ENCODE results near the gene SLAMF7. TPM values are rescaled to one million over a fixed set of nuclear protein-coding genes. Genes with fewer than 3 reads are reported as not detected.
"Not testable (repeated sequence)": the region's sequence is repeated elsewhere in the genome, so short reads cannot be mapped to it uniquely, and the experiment has no call there.

The SLAMF7 gene, protein sequence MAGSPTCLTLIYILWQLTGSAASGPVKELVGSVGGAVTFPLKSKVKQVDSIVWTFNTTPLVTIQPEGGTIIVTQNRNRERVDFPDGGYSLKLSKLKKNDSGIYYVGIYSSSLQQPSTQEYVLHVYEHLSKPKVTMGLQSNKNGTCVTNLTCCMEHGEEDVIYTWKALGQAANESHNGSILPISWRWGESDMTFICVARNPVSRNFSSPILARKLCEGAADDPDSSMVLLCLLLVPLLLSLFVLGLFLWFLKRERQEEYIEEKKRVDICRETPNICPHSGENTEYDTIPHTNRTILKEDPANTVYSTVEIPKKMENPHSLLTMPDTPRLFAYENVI
- total RNA-seq = 0.16 TPM
- long read RNA-seq = 0 reads

DNA sequence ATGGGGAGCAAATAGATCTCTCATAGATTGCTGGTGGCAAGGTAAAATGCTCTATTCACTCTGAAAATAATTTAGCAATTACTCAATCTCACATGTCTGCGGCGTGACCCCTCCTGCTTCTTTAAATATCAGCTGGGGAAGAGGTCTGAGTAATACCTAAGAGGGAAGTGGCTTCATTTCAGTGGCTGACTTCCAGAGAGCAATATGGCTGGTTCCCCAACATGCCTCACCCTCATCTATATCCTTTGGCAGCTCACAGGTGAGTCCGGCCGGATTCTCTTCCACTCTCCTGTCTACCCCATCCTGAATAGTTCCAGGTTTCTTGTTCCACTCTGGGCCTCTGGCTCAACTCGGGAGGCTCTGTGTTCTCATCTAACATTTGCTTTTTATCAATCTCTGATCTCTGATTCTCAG is at the start of gene SLAMF7:
Gene SLAMF7 (plus strand): TSS at position 150 of the 414 bp plus-strand sequence. CDS start 55 bp downstream, at position 205.
- ATAC-seq (ENCODE audit: poor library complexity) = no peak
- intact Hi-C loops (cut with DNase I) = no loop called here
- DNase-seq = peak; percentile 42

DNA sequence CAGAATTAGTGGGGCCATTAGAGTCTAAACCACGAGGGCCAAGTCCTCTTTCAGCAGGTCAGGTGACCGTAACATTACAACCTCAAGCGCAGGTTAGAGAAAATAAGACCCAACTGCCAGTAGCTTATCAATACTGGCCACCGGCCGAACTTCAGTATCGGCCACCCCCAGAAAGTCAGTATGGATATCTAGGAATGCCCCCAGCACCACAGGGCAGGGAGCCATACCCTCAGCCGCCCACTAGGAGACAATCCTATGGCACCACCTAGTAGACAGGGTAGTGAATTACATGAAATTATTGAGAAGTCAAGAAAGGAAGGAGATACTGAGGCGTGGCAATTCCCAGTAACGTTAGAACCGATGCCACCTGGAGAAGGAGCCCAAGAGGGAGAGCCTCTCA is 46.7 kb upstream of the SLAMF7 start:
- intact Hi-C loops (cut with DNase I); ATAC-seq (ENCODE audit: poor library complexity): not testable (repeated sequence)

DNA sequence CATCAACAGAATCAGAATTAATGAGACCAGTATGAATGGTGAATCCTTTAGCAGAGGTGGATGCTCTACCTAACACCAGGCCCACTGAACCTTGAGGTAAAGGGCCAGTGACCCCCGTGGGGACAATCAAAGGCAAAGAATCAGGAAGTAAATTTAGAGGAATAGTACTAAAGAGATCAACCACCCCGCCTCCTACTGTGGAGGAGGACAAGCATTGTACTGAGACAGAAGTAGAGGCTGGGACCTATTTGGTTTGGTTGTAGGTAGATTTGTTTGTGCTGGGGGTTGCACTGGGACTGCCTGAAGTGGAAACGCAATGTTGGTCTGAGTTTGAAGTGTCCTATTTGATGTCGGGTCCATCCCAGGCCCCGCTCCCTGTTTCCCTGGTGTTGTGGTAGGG is 36.9 kb upstream of the SLAMF7 start:
- DNase-seq (no peak), ATAC-seq (ENCODE audit: poor library complexity) (no peak)
- intact Hi-C loops (cut with DNase I) = no loop called here

More for the DNA sequence above, 46.7 kb upstream of the SLAMF7 start:
- DNase-seq = not testable (repeated sequence)

DNA sequence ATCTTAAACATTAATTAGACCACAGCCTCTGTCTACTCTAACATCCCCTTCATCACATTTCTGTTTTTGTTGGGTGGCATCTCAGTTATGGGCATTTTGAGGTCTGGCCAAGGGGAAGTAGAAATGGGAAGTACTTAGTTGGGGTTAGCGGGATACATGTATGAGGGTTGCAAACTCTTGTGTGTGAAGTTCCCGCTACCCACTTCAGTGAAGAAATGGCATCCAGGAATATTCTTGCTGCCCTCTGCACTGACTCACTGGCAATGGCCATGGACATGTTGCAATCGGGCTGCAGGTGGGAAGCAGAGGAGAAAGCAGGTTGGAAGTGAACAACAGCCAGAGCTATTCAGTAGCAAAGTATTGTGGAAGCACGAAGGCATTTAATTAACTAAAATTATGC is 34.8 kb upstream of the SLAMF7 start:
- DNase-seq (peak; percentile 47), ATAC-seq (ENCODE audit: poor library complexity) (peak; percentile 82)
- intact Hi-C loops (cut with DNase I) = no loop called here

DNA sequence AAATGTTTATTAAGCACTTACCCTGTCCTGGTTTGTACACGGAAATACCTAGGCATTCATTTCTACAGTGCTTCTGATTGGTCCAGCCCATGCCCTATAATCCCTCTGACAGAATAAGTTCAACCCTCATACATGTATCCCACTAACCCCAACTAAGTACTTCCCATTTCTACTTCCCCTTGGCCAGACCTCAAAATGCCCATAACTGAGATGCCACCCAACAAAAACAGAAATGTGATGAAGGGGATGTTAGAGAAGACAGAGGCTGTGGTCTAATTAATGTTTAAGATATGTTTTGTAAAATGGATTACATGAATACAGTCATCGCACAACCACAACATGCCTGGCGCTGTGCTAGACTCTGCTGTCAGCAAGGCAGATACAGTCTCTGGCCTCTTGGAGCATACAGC is 33.8 kb upstream of the SLAMF7 start:
- intact Hi-C loops (cut with DNase I); DNase-seq: not testable (repeated sequence)
- ATAC-seq (ENCODE audit: poor library complexity) = peak; percentile 85

DNA sequence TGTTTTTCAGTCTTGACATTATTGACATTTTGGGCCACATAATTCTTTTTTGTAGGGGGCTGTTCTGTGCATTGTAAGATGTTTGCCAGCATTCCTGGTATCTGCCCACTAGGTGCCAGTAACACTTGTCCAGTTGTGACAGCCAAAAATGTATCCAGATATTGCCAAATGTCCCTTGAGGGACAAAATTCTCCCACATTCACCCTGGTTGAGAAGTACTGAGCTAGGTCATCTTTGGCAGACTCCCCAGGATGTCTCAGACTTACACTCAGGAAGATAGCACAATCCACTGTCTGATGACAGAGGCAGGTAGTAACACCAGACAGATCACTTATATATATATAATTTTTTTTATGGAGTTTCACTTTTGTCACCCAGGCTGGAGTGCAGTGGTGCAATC is 33.3 kb upstream of the SLAMF7 start:
- no peak for ATAC-seq (ENCODE audit: poor library complexity)
- intact Hi-C loops (cut with DNase I) = no loop called here
- DNase-seq = no peak

DNA sequence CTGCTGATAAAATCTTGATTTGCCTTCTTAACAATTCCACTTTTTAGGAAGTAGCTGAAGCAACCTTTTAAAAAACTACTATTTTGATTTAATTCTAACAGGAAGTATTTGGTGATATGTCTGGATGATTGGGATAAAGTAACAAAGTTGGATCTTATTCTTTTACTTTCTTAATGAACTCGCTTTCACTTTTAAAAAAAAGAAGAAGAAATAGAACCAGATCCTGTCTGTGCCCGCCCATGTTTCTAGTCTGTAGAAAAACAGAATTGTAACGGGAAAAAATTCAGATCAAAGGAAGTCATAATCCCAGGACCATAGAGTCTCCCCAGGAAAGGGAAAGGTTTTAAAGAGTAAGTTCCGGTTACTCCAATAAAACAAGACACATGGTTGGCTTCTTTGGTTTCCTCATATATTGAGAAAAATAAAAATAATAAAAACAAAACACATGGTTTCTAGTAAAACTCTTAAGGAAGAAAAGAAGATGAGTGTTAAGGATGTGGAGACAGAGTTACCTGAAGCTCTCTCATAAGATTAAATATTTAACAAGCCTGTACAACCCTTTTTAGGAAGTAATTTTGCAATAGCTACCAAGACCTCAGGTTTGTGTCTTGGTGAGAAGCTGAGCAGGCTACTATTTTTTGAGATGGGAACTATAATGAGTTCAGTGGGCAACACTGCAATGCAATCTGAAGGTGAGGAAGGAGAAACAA is 32.4 kb upstream of the SLAMF7 start:
- ATAC-seq (ENCODE audit: poor library complexity) (no peak), DNase-seq (no peak)
- intact Hi-C loops (cut with DNase I) = no loop called here

DNA sequence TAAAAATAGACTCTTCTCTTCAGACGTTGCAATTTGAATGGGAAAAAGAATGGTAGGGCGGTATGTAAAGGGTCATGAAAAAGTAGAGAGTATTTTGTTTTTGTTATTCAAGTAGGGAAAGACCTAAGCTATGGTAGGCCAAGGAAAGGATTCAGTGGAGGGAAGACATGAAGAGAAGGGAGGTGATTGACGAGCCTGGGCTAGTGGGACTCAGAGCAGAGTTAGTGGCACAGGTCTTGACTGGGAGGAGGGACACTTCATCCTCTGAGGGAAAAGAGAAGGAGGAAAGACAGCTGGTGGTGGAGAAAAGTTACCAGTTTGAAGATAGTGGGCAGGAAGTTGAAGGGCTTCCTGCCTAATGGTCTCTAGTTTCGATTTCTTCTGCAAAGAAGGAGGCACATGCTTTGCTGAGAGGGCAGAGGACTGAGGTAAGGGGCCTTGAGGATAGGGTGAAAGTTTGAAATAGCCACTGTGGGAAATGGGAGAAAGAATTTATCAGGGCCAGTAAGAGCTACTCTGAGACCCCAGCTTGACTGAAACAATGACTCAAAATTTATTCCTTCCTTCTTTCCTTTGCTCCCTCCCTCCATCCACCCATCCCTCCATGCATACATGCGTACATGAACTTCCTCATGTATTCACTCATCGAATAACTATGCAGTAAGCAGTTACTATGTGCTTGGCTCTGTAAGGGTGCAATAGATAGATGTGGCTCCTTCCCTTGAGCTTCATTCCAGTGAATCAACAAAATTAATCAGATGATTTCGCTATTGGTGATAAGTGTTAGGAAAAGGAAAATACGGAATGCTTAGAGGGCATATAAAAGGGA is 31.6 kb upstream of the SLAMF7 start:
- intact Hi-C loops (cut with DNase I) = no loop called here
- DNase-seq (no peak), ATAC-seq (ENCODE audit: poor library complexity) (no peak)

DNA sequence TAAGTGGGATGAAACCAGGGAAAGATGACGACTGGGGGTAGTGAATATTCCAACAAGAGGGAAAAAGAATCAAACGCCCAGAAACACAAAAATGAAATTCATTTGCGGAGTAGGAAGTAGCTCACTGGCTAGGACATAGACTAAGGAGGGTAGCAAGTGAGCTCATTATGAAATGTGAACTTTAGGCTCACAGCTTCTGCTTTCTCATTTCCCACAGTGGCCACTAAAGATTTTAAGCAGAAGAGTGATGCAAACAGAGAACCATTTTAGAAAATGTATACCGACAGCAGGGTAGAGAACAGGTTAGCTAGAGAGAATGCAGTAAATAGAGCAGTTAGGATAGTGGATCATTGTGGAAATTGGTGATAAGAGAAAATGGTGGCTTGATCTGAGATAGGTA is 30.9 kb upstream of the SLAMF7 start:
- peak; percentile 51 for ATAC-seq (ENCODE audit: poor library complexity)

DNA sequence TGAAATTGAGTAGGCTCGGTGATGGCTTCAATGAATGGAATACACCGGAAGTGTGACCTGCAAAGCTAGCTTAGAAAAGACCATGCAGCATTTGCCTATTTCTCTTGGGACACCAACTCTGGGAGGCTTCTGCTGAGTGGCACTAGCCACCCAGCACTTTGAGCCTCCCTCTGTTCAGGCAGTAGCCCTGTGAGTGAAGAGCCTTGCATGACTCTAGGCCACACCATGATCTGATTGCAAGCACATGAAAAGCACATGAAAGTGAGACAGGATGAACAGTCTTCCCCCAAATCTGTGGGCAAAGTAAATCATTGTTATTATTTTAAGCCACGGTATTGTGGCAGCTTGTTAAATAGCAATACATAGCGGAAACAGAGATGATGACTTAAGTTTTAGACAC is 30.2 kb upstream of the SLAMF7 start:
- ATAC-seq (ENCODE audit: poor library complexity) = no peak
- intact Hi-C loops (cut with DNase I) = no loop called here
- DNase-seq = no peak

More for the DNA sequence above, 30.9 kb upstream of the SLAMF7 start:
- intact Hi-C loops (cut with DNase I) = no loop called here
- DNase-seq = no peak

DNA sequence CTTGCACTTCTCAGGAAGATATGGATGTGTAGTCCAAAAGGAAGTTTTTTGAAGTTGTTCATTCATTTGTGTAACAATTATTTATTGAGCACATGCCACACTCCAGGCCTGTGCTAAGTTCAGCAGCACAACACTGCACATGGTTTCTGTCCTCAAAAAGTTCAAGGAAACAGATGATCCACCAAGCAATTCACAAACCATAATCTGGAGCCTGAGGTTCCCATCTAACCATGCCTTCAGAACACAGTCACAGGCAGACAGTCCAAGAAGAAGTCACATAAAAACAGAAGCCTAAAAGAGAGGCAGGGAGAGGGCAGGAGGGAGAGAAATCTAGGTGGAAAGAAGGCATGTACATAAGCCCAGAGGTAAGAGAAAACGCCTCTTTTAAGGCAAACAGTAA is 29.3 kb upstream of the SLAMF7 start:
- intact Hi-C loops (cut with DNase I) = no loop called here
- no peak for DNase-seq
- no peak for ATAC-seq (ENCODE audit: poor library complexity)

DNA sequence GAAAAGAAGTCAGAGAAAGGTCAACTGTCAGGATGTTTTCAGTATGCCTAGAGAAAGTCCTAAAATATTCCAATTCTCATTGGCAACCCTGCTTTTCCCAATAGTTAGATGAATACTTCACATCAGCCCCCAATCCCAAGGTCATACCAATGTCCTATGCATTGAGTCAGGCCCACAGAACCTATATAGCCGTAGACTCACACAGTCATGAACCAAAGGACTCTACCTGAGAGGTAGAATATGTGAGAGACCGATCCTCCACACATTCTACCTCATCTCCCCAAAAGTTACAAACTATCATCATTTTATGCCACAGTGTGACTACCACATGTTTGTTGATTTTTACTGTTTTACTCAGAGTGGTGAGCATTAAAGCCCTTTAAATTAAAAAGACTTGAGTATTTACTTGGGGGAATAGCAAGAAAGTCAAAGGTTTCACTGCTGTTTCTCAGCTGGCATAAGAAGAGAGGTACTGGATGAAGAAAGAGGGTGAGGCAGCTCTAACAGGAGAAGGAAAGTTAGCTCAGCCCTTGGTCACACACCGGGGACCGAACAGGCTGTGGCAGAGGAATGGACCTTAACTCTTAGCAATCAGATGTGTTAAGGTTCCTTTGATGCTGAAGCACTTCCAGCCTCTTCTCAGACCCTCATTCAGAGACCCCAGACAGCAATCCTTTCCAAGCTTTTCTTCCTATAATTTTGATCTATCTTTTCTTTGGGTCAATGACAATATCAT is 28.4 kb upstream of the SLAMF7 start:
- DNase-seq = no peak
- ATAC-seq (ENCODE audit: poor library complexity) = no peak
- intact Hi-C loops (cut with DNase I) = no loop called here

DNA sequence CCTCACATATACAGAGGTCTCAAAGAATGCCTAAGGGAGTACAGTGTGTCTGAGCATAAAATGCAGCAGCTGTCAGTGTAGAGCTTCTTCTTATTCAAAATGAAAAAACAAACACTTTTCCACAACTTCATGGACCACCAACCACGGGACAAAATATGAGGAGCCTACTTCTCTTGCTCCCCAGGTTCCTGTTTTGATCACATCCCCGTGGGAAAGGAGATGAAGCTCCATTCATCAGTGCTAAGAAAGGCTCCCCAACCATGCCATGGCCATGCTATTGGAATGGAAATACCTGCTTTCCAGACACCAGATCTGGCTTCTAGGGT is 27.8 kb upstream of the SLAMF7 start:
- no peak for DNase-seq
- ATAC-seq (ENCODE audit: poor library complexity) = no peak
- intact Hi-C loops (cut with DNase I) = no loop called here

DNA sequence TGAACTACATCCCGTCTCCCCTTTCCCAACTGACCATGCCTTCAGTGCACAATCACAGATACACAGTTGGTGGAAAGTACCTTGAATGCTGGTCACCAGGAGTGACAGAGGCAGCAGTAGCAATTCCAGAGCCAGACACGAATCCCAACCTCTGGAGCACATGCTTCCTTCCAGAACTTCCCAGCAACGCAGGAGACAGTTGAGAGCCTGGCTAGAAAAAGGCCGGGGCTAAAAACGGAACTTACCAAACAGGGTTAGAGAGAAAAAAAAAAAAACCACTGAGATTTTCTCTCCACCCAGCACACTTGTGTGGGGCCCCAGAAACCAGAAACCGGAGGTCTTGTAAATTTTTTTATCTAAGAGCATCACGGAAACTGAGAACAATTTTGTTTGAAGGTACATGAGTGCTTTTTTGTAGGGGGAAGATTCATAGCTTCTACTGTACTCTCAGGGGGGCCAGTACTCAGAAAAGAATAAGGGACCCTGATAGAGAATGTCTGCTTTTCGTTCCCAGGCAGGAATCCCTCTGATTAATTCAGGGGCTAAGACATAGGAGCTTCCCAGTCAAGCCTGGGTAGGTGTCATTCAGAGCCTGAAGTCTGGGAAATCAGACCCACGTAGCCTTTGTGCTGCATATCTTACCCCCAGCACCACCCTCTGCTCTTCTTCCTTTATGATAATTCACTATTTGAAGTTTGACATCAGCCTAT is 27.3 kb upstream of the SLAMF7 start, which contains the start of gene CD48:
Gene CD48 (minus strand): TSS at position 221 of the 710 bp plus-strand sequence. CDS start 59 bp downstream, at position 162.
- DNase-seq = no peak
- intact Hi-C loops (cut with DNase I) = no loop called here
- ATAC-seq (ENCODE audit: poor library complexity) = peak; percentile 55

DNA sequence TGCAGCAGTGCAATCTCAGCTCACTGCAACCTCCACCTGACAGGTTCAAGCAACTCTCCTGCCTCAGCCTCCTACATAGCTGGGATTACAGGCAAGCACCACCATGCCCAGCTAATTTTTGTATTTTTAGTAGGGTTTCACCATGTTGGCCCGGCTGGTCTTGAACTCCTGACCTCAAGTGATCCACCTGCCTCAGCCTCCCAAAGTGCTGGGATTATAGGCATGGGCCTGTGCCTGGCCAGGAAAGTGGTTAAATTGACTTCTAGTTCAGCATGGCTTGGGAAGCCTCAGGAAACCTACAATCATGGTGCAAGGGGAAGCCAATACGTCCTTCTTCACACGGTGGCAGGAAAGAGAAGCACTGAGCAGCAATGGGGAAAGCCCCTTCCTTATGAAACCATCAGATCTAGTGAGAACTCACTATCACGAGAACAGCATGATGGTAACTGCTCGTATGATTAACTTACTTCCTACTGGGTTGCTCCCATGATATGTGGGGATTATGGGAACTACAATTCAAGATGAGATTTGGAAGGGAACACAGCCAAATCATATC is 26.4 kb upstream of the SLAMF7 start:
- intact Hi-C loops (cut with DNase I); DNase-seq: not testable (repeated sequence)
- peak; percentile 31 for ATAC-seq (ENCODE audit: poor library complexity)

DNA sequence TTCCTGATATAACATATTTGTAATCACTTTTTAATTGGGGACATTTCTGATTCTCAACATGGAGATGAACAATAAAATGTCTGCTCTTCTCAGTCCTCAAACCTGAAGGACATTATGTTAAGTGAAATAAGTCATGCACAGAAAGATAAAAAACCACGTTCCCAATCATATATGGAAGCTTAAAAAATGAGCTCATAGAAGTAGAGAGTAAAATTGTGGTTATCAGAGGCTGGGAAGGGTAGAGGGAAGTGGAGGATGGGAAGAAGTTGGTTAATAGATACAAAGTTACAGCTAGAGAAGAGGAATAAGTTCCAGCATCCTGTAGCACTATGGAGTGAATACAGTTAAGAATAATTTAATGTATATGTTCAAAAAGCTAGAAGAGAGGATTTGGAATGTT is 25.9 kb upstream of the SLAMF7 start:
- ATAC-seq (ENCODE audit: poor library complexity) (no peak), DNase-seq (no peak)
- intact Hi-C loops (cut with DNase I) = no loop called here

DNA sequence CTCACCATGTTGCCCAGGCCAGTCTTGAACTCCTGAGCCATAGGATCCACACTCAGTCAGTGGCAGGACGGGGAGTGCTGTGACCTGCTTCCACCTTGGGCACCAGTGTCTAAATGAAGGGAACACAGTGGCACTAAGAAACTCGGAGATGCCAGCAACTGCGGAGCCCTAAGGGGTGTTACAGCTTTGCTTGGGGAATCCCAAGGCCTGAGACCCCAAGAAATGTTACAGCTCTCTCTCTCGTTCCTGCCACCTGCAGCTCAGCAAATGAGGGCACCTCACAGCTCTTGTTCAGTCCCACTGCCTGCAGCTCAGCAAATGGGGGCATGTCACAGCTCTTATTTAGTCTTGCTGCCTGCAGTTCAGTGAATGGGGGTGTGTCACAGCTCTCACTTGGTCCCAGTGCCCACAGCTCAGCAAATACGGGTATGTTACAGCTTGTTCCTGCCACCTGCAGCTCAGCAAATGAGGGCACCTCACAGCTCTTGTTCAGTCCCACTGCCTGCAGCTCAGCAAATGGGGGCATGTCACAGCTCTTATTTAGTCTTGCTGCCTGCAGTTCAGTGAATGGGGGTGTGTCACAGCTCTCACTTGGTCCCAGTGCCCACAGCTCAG is 24.9 kb upstream of the SLAMF7 start:
- ATAC-seq (ENCODE audit: poor library complexity); DNase-seq; intact Hi-C loops (cut with DNase I): not testable (repeated sequence)

Measured in Right ventricle myocardium superior (tissue), 1 donor.